IMR-90 (cell line): ENCODE results near the gene HBEGF. TPM values are rescaled to one million over a fixed set of nuclear protein-coding genes. Genes with fewer than 3 reads are reported as not detected.

Source experiments
- ATAC-seq: fragments of 200-7000 bp; cut with Tn5 transposase; 2 replicates; pipeline ENCODE4 v1.9.1; 2020; ENCODE audit warnings: low read depth, mild to moderate bottlenecking, moderate library complexity
- BruUV-seq: library from RNA; stranded (reverse); fragments of 400-500 nt; replicated peaks from 2 replicates; lab custom pipeline; 2021; lab: Mats Ljungman, UMichigan
- CTCF ChIA-PET: fragments of 300-600 bp; formaldehyde crosslinking; extraction: SDS; loops from one replicate; lab custom pipeline; 2021; ENCODE audit warnings: antibody characterized with exemption; lab: Yijun Ruan, JAX
- POLR2A ChIA-PET: fragments of 300-600 bp; sonication (Branson Sonifier 250); formaldehyde crosslinking; loops from one replicate; lab custom pipeline; 2022; ENCODE audit warnings: antibody characterized with exemption; ENCODE audit not compliant: unreplicated experiment; lab: Charles Lee
- DNase-seq: peaks from one replicate; pipeline ENCODE4 v3.0.0; 2013
- H2AFZ ChIP-seq: replicated peaks from 2 replicates; pipeline ENCODE3; 2013; ENCODE audit warnings: low read length, mild to moderate bottlenecking; ENCODE audit not compliant: poor library complexity
- H2AK5ac ChIP-seq: 2 replicates; pipeline ENCODE4 v1.6.1; 2013; ENCODE audit warnings: low read depth, low read length, inconsistent platforms
- H2AK9ac ChIP-seq: replicated peaks from 2 replicates; pipeline ENCODE3; 2013; ENCODE audit warnings: mild to moderate bottlenecking, low read depth, low read length, moderate library complexity; ENCODE audit not compliant: poor library complexity
- H2BK120ac ChIP-seq: 2 replicates; pipeline ENCODE4 v1.6.1; 2013; ENCODE audit warnings: low read depth, low read length, inconsistent platforms
- H2BK15ac ChIP-seq: 3 replicates; pipeline ENCODE4 v1.6.1; 2013; ENCODE audit warnings: low read depth, low read length, inconsistent platforms
- H2BK20ac ChIP-seq: 2 replicates; pipeline ENCODE4 v1.6.1; 2013; ENCODE audit warnings: low read depth, mild to moderate bottlenecking, inconsistent platforms, low read length, moderate library complexity
- H2BK5ac ChIP-seq: 2 replicates; pipeline ENCODE4 v1.6.1; 2013; ENCODE audit warnings: mild to moderate bottlenecking, low read depth, low read length, inconsistent platforms; ENCODE audit not compliant: poor library complexity, severe bottlenecking
- H3K14ac ChIP-seq: replicated peaks from 2 replicates; pipeline ENCODE4 v1.6.1; 2013; ENCODE audit warnings: low read depth, low read length, inconsistent platforms
- H3K18ac ChIP-seq: 2 replicates; pipeline ENCODE4 v1.6.1; 2013; ENCODE audit warnings: low read depth, low read length, control low read depth
- H3K23ac ChIP-seq: 2 replicates; pipeline ENCODE4 v1.6.1; 2013; ENCODE audit warnings: low read depth, low read length, inconsistent platforms
- H3K27ac ChIP-seq: 2 replicates; pipeline ENCODE4 v1.5.1; 2013; ENCODE audit warnings: mild to moderate bottlenecking, control low read depth, low read length; ENCODE audit not compliant: insufficient read depth
- H3K27me3 ChIP-seq: 2 replicates; pipeline ENCODE4 v1.6.1; 2013; ENCODE audit warnings: low read length; ENCODE audit not compliant: control insufficient read depth, insufficient read depth
- H3K36me3 ChIP-seq: 2 replicates; pipeline ENCODE4 v1.6.1; 2013; ENCODE audit warnings: low read length, mixed read lengths; ENCODE audit not compliant: control insufficient read depth, insufficient read depth
- H3K4ac ChIP-seq: 2 replicates; pipeline ENCODE4 v1.6.1; 2013; ENCODE audit warnings: low read depth, low read length, inconsistent platforms
- H3K4me1 ChIP-seq: 2 replicates; pipeline ENCODE4 v1.6.1; 2013; ENCODE audit warnings: low read length, mixed read lengths; ENCODE audit not compliant: control insufficient read depth, insufficient read depth
- H3K4me2 ChIP-seq: 2 replicates; pipeline ENCODE4 v1.6.1; 2013; ENCODE audit warnings: low read depth, mild to moderate bottlenecking, control low read depth, low read length, moderate library complexity
- H3K4me3 ChIP-seq: 2 replicates; pipeline ENCODE4 v1.5.1; 2013; ENCODE audit warnings: low read depth, mild to moderate bottlenecking, control low read depth, low read length, moderate library complexity; ENCODE audit not compliant: insufficient read depth
- H3K56ac ChIP-seq: 2 replicates; pipeline ENCODE4 v1.6.1; 2013; ENCODE audit warnings: low read length, inconsistent platforms; ENCODE audit not compliant: insufficient read depth; ENCODE audit errors: extremely low read depth
- H3K79me1 ChIP-seq, 2 experiments: 2 replicates each; pipeline ENCODE4 v1.6.1; 2013; ENCODE audit warnings: low read length in 2 of 2, inconsistent platforms in 1 of 2, low read depth in 1 of 2
- H3K9ac ChIP-seq: 2 replicates; pipeline ENCODE4 v1.6.1; 2013; ENCODE audit warnings: low read depth, low read length, control low read depth
- H3K9me1 ChIP-seq: 2 replicates; pipeline ENCODE4 v1.6.1; 2013; ENCODE audit warnings: low read length, inconsistent platforms; ENCODE audit not compliant: insufficient read depth
- H3K9me3 ChIP-seq: 2 replicates; pipeline ENCODE4 v1.6.1; 2013; ENCODE audit warnings: low read length; ENCODE audit not compliant: control insufficient read depth, insufficient read depth
- H4K20me1 ChIP-seq: 2 replicates; pipeline ENCODE4 v1.6.1; 2013; ENCODE audit warnings: low read length, inconsistent platforms; ENCODE audit not compliant: insufficient read depth
- H4K5ac ChIP-seq: 2 replicates; pipeline ENCODE4 v1.6.1; 2013; ENCODE audit warnings: mild to moderate bottlenecking, low read depth, low read length, control low read depth
- H4K8ac ChIP-seq, 2 experiments: 2 replicates each; pipeline ENCODE4 v1.6.1; 2013; ENCODE audit warnings: low read depth in 2 of 2, low read length in 2 of 2, control low read depth in 1 of 2, inconsistent platforms in 1 of 2
- H4K91ac ChIP-seq: 2 replicates; pipeline ENCODE4 v1.6.1; 2013; ENCODE audit warnings: low read depth, low read length, inconsistent platforms; ENCODE audit not compliant: insufficient read depth
- BHLHE40 ChIP-seq: fragments of 150-350 bp; IDR thresholded peaks from 2 replicates; pipeline ENCODE4 v1.6.1; 2016; ENCODE audit warnings: mild to moderate bottlenecking, low read depth, low read length
- CEBPB ChIP-seq: IDR thresholded peaks from 2 replicates; pipeline ENCODE4 v1.6.1; 2012; ENCODE audit warnings: low read depth, low read length, improper control_type of control experiment
- CHD1 ChIP-seq: IDR thresholded peaks from 2 replicates; pipeline ENCODE4 v1.6.1; 2012; ENCODE audit warnings: low read depth, low read length, improper control_type of control experiment
- CTCF ChIP-seq: conservative IDR thresholded peaks from 2 replicates; pipeline ENCODE4 v1.5.1; 2012; ENCODE audit warnings: mild to moderate bottlenecking, low read depth, low read length, improper control_type of control experiment
- ELK1 ChIP-seq: fragments of 150-350 bp; IDR thresholded peaks from 2 replicates; pipeline ENCODE4 v1.6.1; 2016; ENCODE audit warnings: low read depth, mild to moderate bottlenecking, low read length, moderate library complexity, borderline replicate concordance
- MAFK ChIP-seq: IDR thresholded peaks from 2 replicates; pipeline ENCODE4 v1.6.1; 2012; ENCODE audit warnings: low read depth, low read length, improper control_type of control experiment
- MAZ ChIP-seq: IDR thresholded peaks from 2 replicates; pipeline ENCODE4 v1.6.1; 2012; ENCODE audit warnings: low read depth, mild to moderate bottlenecking, low read length, improper control_type of control experiment, moderate library complexity, borderline replicate concordance
- MXI1 ChIP-seq: IDR thresholded peaks from 2 replicates; pipeline ENCODE4 v1.6.1; 2012; ENCODE audit warnings: low read depth, mild to moderate bottlenecking, low read length, moderate library complexity, borderline replicate concordance
- NFE2L2 ChIP-seq: fragments of 150-350 bp; IDR thresholded peaks from 2 replicates; pipeline ENCODE4 v1.6.1; 2016; ENCODE audit warnings: low read depth, mild to moderate bottlenecking, low read length
- POLR2A ChIP-seq: IDR thresholded peaks from 2 replicates; pipeline ENCODE4 v1.6.1; 2012; ENCODE audit warnings: mild to moderate bottlenecking, low read depth, low read length
- RAD21 ChIP-seq: IDR thresholded peaks from 2 replicates; pipeline ENCODE4 v1.6.1; 2012; ENCODE audit warnings: low read length, improper control_type of control experiment
- RCOR1 ChIP-seq: IDR thresholded peaks from 2 replicates; pipeline ENCODE4 v1.6.1; 2012; ENCODE audit warnings: mild to moderate bottlenecking, low read length, improper control_type of control experiment; ENCODE audit not compliant: insufficient replicate concordance
- RFX5 ChIP-seq: IDR thresholded peaks from 2 replicates; pipeline ENCODE4 v1.8.0; 2012; ENCODE audit warnings: low read depth, mild to moderate bottlenecking, low read length, moderate library complexity
- SMC3 ChIP-seq: fragments of 150-350 bp; IDR thresholded peaks from 2 replicates; pipeline ENCODE4 v1.6.1; 2016; ENCODE audit warnings: low read depth, mild to moderate bottlenecking, antibody characterized with exemption, low read length, moderate library complexity
- USF2 ChIP-seq: fragments of 150-350 bp; IDR thresholded peaks from 2 replicates; pipeline ENCODE4 v1.6.1; 2017; ENCODE audit warnings: mild to moderate bottlenecking, antibody characterized with exemption, low read length, low read depth
- WGBS, 2 experiments: methylation state at CpG; one replicate each; pipeline versions ENCODE4 v1.1.5 to v1.1.7; 2013; ENCODE audit warnings: missing lambda C conversion rate in 2 of 2; ENCODE audit not compliant: insufficient read length in 1 of 2; ENCODE audit errors: extremely low coverage in 2 of 2; 5-methylcytosine and 5-hydroxymethylcytosine counted together
- dilution Hi-C: fragments of 300-500 bp; cut with HindIII; formaldehyde crosslinking; loops from one replicate; pipeline ENCODE4 v1.14.3; 2018; ENCODE audit warnings: low sequenced_read_pairs; ENCODE audit not compliant: unreplicated experiment
- in situ Hi-C: fragments of 300-500 bp; cut with MboI; formaldehyde crosslinking; loops from 3 replicates; pipeline ENCODE4 v1.14.3; 2019; ENCODE audit warnings: low sequenced_read_pairs, inconsistent platforms, mixed read lengths
- intact Hi-C: fragments of 100-400 bp; cut with micrococcal nuclease; formaldehyde crosslinking; loops from 2 replicates; pipeline ENCODE4 v1.10.0; 2022
- polyA plus RNA-seq, 3 experiments: library from polyadenylated mRNA; depleted of rRNA; stranded (reverse); fragments of >200 nt; gene quantifications; 2 replicates each; pipeline ENCODE4 v1.2.3, GENCODE V29; 2012; ENCODE audit warnings: low replicate concordance in 1 of 3
- total RNA-seq: library from RNA; depleted of rRNA; stranded (reverse); fragments of >200 nt; gene quantifications from 2 replicates; pipeline ENCODE4 v1.2.3, GENCODE V29; 2012

The HBEGF gene
- total and polyA plus RNA-seq, 2 of the 4 experiments (the other 2 are of a cell fraction), result 18.8 to 36.1 TPM

- Histone ChIP-seq H4K20me1 (peaks cover 9% of the 10 kb centered on the region; the same call in 1 of the 2 replicates), H4K8ac (no peak overlapping the region), H3K9me1 (peaks cover 19% of the 10 kb centered on the region), H4K91ac (no peak overlapping the region), H3K27ac (no peak overlapping the region), H3K4me1 (peaks cover 17% of the 10 kb centered on the region), H3K9ac (no peak overlapping the region), H3K14ac (no peak overlapping the region), H4K5ac (no peak overlapping the region), H2AK9ac (peak overlapping the region; percentile 62), H3K18ac (no peak overlapping the region), H3K23ac (no peak overlapping the region), H2AFZ (no peak overlapping the region), H2BK5ac (no peak overlapping the region), H2AK5ac (no peak overlapping the region), H2BK20ac (no peak overlapping the region), H3K27me3 (no peaks in the 10 kb centered on the region), H3K4me3 (no peak overlapping the region), H2BK120ac (no peak overlapping the region), H3K36me3 (peaks cover 6% of the 10 kb centered on the region; the same call in 1 of the 2 replicates), H3K4ac (no peak overlapping the region), H3K4me2 (no peak overlapping the region), H3K56ac (no peak overlapping the region), H3K9me3 (no peaks in the 10 kb centered on the region), H2BK15ac (no peak overlapping the region), H3K79me1 (peaks cover 37 to 79% of the 10 kb centered on the region in 2 experiments)
- POLR2A ChIA-PET, result no interaction called here
- no TSS peak for BruUV-seq
- dilution Hi-C loops (no loop called here), in situ Hi-C loops (no loop called here), intact Hi-C loops (no loop called here)
- DNase-seq, result no peak
- CTCF ChIA-PET, result interaction anchor here (0.7 to 1.3 kb wide), 2 partner anchors 10 to 40 kb away, joined by 3 read pairs; no protein-coding TSS in a partner anchor
- WGBS, 2 experiments, result no CpG with 5 or more reads among the region's 5 CpGs
- no peak for ATAC-seq
- no peak for TF ChIP-seq RAD21
- TF ChIP-seq CEBPB, result no peak
- no peak for TF ChIP-seq ELK1
- no peak for TF ChIP-seq CTCF
- TF ChIP-seq CHD1, result no peak
- TF ChIP-seq MAZ, result no peak
- TF ChIP-seq NFE2L2, result no peak
- no peak for TF ChIP-seq RCOR1
- no peak for TF ChIP-seq MAFK
- TF ChIP-seq SMC3, result no peak
- no peak for TF ChIP-seq USF2
- TF ChIP-seq MXI1, result no peak
- TF ChIP-seq POLR2A, result no peak; the same call in 1 of the 2 replicates
- no peak for TF ChIP-seq RFX5
- TF ChIP-seq BHLHE40, result no peak
Observed at GRCh38 chr5:140341591-140341990, 4.8 kb downstream of the HBEGF start.
